GM19351 (cell line): Measurements from ENCODE around the gene TNFAIP3.
"Not testable (repeated sequence)": the region's sequence is repeated elsewhere in the genome, so short reads cannot be mapped to it uniquely, and the experiment has no call there.

ENCODE experiments used
- ATAC-seq: cut with Tn5 transposase; IDR thresholded peaks from one replicate; pipeline ENCODE4 v1.9.1; 2021; ENCODE audit warnings: mild to moderate bottlenecking, moderate library complexity; ENCODE audit not compliant: unreplicated experiment

The TNFAIP3 gene

GRCh38 chr6:137844327-137844726, 22.7 kb upstream of the TNFAIP3 start:
- ATAC-seq: not testable (repeated sequence)

- not testable (repeated sequence) for ATAC-seq
Measured at GRCh38 chr6:137844773-137845172, 22.3 kb upstream of the TNFAIP3 start.

DNA sequence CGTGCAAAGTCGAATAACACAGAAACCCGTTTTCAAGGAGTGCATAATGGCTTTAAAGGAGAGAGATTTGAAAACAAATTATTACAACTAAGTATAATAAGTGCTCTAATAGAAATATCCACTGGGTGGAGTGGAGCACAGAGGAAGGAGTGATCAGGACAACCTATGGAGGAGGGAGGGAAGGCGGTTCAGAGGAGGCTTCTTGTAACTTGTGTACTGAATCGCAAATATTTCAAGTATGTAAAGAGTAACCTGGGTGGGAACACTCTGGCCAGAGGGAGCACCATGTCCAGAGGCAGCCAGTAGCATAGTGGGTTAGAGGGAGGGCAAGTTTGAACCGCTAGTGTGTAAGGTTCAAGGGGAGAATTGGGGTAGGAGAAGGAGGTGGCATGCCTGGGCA, 21.6 kb upstream of the TNFAIP3 start:
- ATAC-seq: no peak

- ATAC-seq: no peak
Measured at GRCh38 chr6:137846274-137846673, 20.8 kb upstream of the TNFAIP3 start.

DNA sequence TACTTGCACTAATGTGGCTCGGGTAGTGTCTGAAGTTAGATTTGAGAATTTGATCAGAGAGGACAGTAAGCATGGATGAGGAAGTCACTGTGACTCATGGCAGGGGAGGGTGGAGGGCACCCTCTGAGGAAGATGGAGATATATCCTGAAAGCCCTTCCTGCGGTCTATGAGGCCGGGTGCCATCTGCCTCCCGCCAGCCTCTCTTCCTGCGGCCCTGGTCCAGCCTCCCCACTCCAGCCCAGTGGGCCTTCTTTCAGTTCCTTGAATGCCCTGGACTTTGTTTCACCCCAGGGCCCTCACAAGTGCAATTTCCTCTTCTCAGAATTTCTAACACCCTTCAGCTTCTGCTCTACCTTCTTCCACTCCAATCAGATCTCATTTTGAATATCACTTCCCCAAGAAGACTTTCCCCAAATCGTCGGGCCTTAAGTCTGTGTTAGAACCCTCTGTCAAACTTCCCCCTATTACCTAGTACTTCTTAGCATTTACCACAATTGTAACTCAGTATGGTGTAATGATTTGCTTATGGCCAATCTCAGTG, 20.2 kb upstream of the TNFAIP3 start:
- ATAC-seq: peak; percentile 62

GRCh38 chr6:137847748-137848147, 19.3 kb upstream of the TNFAIP3 start:
- ATAC-seq: no peak

GRCh38 chr6:137848672-137849071, 18.4 kb upstream of the TNFAIP3 start:
- no peak for ATAC-seq

GRCh38 chr6:137849181-137849980, 17.7 kb upstream of the TNFAIP3 start:
- ATAC-seq: no peak

DNA sequence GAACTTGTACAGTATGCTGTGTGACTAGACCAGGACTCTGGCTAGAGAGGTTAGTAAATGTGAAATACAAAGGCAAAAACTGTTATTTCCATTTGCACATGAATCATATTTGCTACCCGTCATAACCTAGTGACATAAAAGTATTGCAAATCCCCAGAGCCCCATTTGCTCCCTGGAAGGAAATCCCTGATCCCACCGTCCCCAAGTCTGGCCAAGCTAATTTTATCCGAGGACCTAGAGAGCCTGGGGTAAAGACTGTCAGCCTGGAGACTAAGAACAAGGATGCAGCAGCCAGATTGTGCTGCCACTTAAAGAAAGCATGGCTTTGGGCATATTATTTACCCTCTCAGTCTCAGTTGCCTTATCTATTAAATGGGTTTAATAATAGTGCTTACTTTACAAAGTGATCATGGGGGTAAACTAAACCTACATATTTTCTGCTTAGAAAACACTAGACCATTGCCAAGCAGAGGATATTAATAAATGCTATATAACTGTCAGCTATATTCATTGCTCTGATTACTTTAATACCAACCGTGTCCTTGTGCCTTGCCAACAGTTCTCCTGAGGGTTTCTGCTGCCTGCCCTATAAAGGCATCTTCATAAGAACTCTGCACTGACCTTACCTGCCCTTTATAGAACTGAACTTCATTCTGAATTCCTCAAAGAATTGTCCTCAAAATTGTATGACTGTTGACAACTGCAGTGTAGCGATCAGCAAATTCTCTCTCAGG, 16.9 kb upstream of the TNFAIP3 start:
- ATAC-seq: no peak

- ATAC-seq: no peak
Measured at GRCh38 chr6:137850816-137851602, 16.1 kb upstream of the TNFAIP3 start.

DNA sequence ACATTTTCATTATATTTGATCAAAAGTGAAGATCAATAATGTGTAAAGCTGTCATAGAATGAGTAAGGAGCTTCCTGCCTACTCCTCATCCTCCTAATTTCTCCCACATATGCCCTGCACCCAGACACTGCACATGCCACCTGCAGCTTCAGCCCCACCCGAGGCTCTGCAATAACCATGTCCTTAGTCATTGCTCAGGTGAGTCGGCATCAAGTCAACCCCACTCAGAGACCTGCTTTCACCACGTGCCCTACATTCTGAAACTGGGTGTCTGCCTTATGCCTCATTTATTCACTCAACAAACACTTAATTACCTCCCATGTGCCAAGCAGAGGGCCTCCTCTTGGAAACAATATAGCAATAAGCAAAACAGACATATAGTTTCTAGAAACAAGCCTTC, 15.4 kb upstream of the TNFAIP3 start:
- ATAC-seq: no peak

GRCh38 chr6:137852346-137852745, 14.7 kb upstream of the TNFAIP3 start:
- ATAC-seq: no peak

DNA sequence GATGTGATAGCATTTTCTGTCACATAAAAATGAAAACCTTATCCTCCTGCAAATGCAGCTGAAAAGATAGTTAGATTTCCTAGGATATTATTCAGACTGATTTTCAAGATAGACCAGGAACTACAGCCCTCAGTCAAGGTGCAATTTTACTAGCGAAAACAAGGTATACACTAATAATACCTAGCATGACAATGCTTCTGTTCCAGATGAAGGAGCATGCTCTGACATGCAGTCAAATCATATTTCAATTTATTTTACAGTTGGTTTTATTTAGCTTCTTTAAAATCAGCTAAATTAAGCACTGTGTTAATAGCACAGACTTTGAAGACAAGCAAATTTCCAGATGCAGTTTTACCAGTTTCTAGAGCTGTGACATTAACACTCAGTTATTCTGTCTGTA, 14.2 kb upstream of the TNFAIP3 start:
- no peak for ATAC-seq

DNA sequence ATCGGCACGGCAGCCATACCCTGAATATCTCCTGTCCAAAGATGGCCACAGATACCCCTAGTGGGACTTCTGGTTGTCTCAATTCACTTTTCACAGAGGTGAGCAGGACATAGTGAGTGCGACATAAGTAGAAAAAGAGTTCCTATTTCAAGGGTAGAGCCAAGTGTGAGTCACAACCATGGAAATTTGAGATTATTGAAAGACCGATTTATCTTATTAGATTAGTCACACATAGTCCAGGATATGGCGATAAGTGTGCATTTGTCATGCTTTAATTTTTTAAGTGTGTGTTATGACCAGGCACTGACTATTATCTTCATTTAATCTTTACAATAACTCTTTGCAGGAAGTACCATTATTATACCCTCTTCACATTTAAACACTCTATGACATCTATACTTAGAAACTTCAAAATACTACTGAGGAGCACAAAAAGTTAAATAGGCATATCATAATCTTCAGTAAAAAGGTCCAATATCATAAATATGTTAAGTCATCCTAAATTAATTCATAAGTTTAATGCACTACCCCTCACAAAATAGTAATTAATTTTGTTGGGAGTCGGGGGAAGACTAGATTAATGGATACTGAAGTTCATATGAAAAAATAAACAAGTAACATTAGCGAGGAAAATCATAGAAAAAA, 13.4 kb upstream of the TNFAIP3 start:
- ATAC-seq: no peak

GRCh38 chr6:137856138-137856898, 10.7 kb upstream of the TNFAIP3 start:
- no peak for ATAC-seq

DNA sequence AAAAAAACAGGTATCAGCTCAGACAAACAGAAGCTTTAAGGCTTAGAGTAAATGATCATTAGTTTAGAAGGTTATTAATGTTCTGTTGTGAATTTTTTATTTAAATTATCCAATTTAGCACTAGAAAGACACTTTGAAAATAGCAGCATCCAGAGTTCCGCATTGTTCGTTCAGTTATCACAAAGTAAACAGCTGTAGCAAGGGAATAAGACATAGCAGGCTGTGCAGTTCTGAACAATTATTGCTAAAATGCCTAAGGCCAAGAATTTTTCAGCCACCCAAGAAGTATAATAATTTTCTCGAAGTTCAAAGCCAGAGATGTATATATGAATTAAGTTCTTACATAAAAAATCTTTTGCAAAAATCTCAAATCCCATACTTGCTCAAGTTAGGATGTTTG, 8.0 kb upstream of the TNFAIP3 start:
- ATAC-seq: no peak

- no peak for ATAC-seq
Measured at GRCh38 chr6:137860394-137861005, 6.6 kb upstream of the TNFAIP3 start.

DNA sequence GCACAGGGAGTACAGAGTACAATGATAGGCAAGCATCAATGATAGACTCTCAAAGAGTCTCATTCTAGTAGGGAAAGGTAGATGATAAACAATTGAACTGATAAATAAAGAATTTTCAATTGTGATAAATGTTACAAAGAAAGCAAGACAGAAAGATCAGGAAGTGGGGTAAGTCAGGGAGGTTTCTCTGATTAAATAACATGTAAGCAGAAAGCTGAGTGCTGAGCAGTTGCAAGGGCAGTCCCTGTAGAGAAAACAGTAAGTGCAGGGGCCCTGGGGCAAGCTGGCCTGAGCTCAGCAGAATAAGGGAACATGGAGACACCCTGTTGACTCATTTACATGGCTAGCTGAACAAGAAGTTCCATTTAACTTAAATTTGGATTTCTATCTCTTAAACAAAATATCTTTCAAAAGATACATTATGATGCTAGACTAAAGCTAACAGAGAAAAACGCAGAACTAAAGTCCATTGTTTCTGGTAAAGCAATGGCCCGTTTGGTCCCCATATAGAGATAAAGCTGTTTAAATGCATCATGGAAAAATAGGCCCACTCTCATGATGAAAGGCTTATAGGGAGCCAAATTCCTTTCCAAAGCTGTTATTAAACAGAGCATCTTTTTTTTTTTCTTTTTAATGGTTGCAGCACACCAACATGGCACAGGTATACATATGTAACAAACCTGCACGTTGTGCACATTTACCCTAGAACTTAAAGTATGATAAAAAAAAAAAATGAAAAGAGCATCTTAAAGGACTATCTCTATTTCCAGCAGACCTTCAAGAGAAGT, 5.3 kb upstream of the TNFAIP3 start:
- ATAC-seq: no peak
